K562 (cell line): ENCODE results near the gene LYPLA2. TPM values are rescaled to one million over a fixed set of nuclear protein-coding genes. Genes with fewer than 3 reads are reported as not detected.

Experiments used
- ATAC-seq: fragments of 200-7000 bp; cut with Tn5 transposase; 3 replicates; pipeline ENCODE4 v1.9.1; 2020; ENCODE audit warnings: moderate library complexity
- BruUV-seq: library from RNA; stranded (reverse); fragments of 400-500 nt; replicated peaks from 2 replicates; lab custom pipeline; 2021; lab: Mats Ljungman, UMichigan
- CTCF ChIA-PET: fragments of 300-600 bp; formaldehyde crosslinking; extraction: SDS; loops from one replicate; lab custom pipeline; 2021; ENCODE audit warnings: low intra/inter-chr PET ratio; lab: Yijun Ruan, JAX
- POLR2A ChIA-PET: fragments of 300-600, 350-650 bp; sonication (Branson Sonifier 250); formaldehyde crosslinking; extraction: SDS; loops from one replicate; lab custom pipeline; 2021; ENCODE audit warnings: antibody characterized with exemption, inconsistent platforms; lab: Yijun Ruan, JAX
- DNase-seq, 4 experiments: peaks; one replicate each; pipeline versions ENCODE4 v3.0.0 to v3.0.0-alpha.2; 2011 to 2018; ENCODE audit warnings: low spot score in 3 of 4, mixed read lengths in 3 of 4; ENCODE audit errors: extremely low read depth in 1 of 4
- FAIRE-seq: peaks from 2 replicates; lab custom pipeline; 2011; peaks lifted over from hg19 to GRCh38; lab: Jason Lieb, UNC
- H2AFZ ChIP-seq: 2 replicates; pipeline ENCODE4 v1.6.0; 2011; ENCODE audit warnings: low read depth, low read length, control low read depth, inconsistent platforms
- H3K27ac ChIP-seq: fragments of 200-600 bp; 3 replicates; pipeline ENCODE4 v1.8.0; 2011; ENCODE audit warnings: low read depth, mild to moderate bottlenecking, control low read depth, inconsistent platforms, low read length, moderate library complexity, mixed read lengths; ENCODE audit errors: extremely low read depth
- H3K27me3 ChIP-seq, 2 experiments: fragments of 300-600 bp in 1 of 2; 2 replicates in 1 of 2; 3 replicates in 1 of 2; pipeline versions ENCODE4 v1.6.0 to v1.8.0; 2011; ENCODE audit warnings: inconsistent platforms in 2 of 2, low read length in 2 of 2, mild to moderate bottlenecking in 1 of 2, mixed read lengths in 1 of 2, moderate library complexity in 1 of 2; ENCODE audit not compliant: control insufficient read depth in 2 of 2, insufficient read depth in 2 of 2
- H3K36me3 ChIP-seq: fragments of 300-600 bp; 3 replicates; pipeline ENCODE4 v1.8.0; 2011; ENCODE audit warnings: mild to moderate bottlenecking, low read length, inconsistent platforms; ENCODE audit not compliant: control insufficient read depth, insufficient read depth
- H3K4me1 ChIP-seq, 2 experiments: fragments of 200-600 bp in 1 of 2; replicated peaks in 1 of 2; 2 replicates in 1 of 2; 3 replicates in 1 of 2; pipeline versions ENCODE4 v1.5.1 to v1.8.0; 2011; ENCODE audit warnings: inconsistent platforms in 2 of 2, low read length in 2 of 2, mild to moderate bottlenecking in 1 of 2, mixed read lengths in 1 of 2, moderate library complexity in 1 of 2; ENCODE audit not compliant: control insufficient read depth in 2 of 2, insufficient read depth in 2 of 2
- H3K4me2 ChIP-seq: 2 replicates; pipeline ENCODE4 v1.6.1; 2011; ENCODE audit warnings: low read length, control low read depth, inconsistent platforms, mixed read lengths; ENCODE audit not compliant: insufficient read depth
- H3K4me3 ChIP-seq: fragments of 200-600 bp; sonication (generic), shearing (Covaris generic); 2 replicates; pipeline ENCODE4 v1.5.1; 2016; ENCODE audit warnings: control low read depth, inconsistent platforms
- H3K79me2 ChIP-seq: fragments of 200-600 bp; 3 replicates; pipeline ENCODE4 v1.8.0; 2011; ENCODE audit warnings: low read length, inconsistent platforms; ENCODE audit not compliant: control insufficient read depth, insufficient read depth
- H3K9ac ChIP-seq, 2 experiments: 2 replicates each; pipeline versions ENCODE4 v1.6.0 to v1.6.1; 2011; ENCODE audit warnings: low read depth in 2 of 2, low read length in 2 of 2, control low read depth in 1 of 2, inconsistent platforms in 1 of 2, mild to moderate bottlenecking in 1 of 2, mixed read lengths in 1 of 2; ENCODE audit not compliant: insufficient read depth in 1 of 2
- H3K9me1 ChIP-seq: one replicate; pipeline ENCODE4 v1.6.0; 2011; ENCODE audit warnings: inconsistent platforms, mild to moderate bottlenecking, low read length, moderate library complexity; ENCODE audit not compliant: control insufficient read depth, insufficient read depth
- H3K9me3 ChIP-seq: replicated peaks from 2 replicates; pipeline ENCODE4 v1.5.1; 2011; ENCODE audit warnings: low read depth, low read length, inconsistent platforms; ENCODE audit not compliant: control insufficient read depth, insufficient read depth
- H4K20me1 ChIP-seq: replicated peaks from 2 replicates; pipeline ENCODE4 v1.6.1; 2011; ENCODE audit warnings: low read length, inconsistent platforms, mixed read lengths; ENCODE audit not compliant: control insufficient read depth, insufficient read depth
- CEBPB ChIP-seq: fragments of 450-650 bp; IDR thresholded peaks from 2 replicates; pipeline ENCODE4 v1.6.1; 2016; ENCODE audit warnings: missing genetic modification characterization, missing compliant biosample characterization
- CEBPG ChIP-seq, 3 experiments: fragments of 200-800 bp in 1 of 3; sonication (Bioruptor generic) in 1 of 3; sonication (generic) in 1 of 3; formaldehyde crosslinking in 1 of 3; IDR thresholded peaks in 2 of 3; conservative IDR thresholded peaks in 1 of 3; 2 replicates each; pipeline versions ENCODE4 v1.6.1 to v1.8.0; 2016 to 2022; ENCODE audit warnings: missing compliant biosample characterization in 2 of 3, missing genetic modification characterization in 2 of 3, mild to moderate bottlenecking in 1 of 3, missing genetic modification reagents in 1 of 3
- ELK1 ChIP-seq: sonication (generic); formaldehyde crosslinking; IDR thresholded peaks from 2 replicates; pipeline ENCODE4 v1.8.1; 2022; ENCODE audit warnings: missing genetic modification reagents
- ETV5 ChIP-seq: sonication (generic); formaldehyde crosslinking; IDR thresholded peaks from 2 replicates; pipeline ENCODE4 v1.4.0; 2020; ENCODE audit warnings: low read depth, mild to moderate bottlenecking, missing genetic modification reagents
- KDM1A ChIP-seq, 2 experiments: fragments of 450-650 bp; IDR thresholded peaks; 2 replicates each; pipeline ENCODE4 v1.6.1; 2016; ENCODE audit warnings: mild to moderate bottlenecking in 2 of 2
- POLR2A ChIP-seq: fragments of 450-650 bp; conservative IDR thresholded peaks from 2 replicates; pipeline ENCODE4 v1.6.1; 2016
- POLR2AphosphoS5 ChIP-seq: IDR thresholded peaks from 2 replicates; pipeline ENCODE4 v1.6.1; 2011; ENCODE audit warnings: mild to moderate bottlenecking, low read depth, low read length, moderate library complexity; ENCODE audit not compliant: control insufficient read depth, insufficient read depth
- POLR2B ChIP-seq: fragments of 450-650 bp; IDR thresholded peaks from 2 replicates; pipeline ENCODE4 v1.6.1; 2018; ENCODE audit warnings: low read depth; ENCODE audit not compliant: partially characterized antibody
- RBM34 ChIP-seq: fragments of 200-400 bp; formaldehyde crosslinking; IDR thresholded peaks from 2 replicates; pipeline ENCODE4 v1.6.1; 2018; ENCODE audit warnings: low read length, borderline replicate concordance; ENCODE audit not compliant: insufficient read depth
- SP2 ChIP-seq: IDR thresholded peaks from 2 replicates; pipeline ENCODE4 v1.6.1; 2011; ENCODE audit warnings: mild to moderate bottlenecking, low read depth, low read length, moderate library complexity; ENCODE audit not compliant: poor library complexity, severe bottlenecking; ENCODE audit errors: extremely low read depth
- SUPT5H ChIP-seq: fragments of 450-650 bp; IDR thresholded peaks from 2 replicates; pipeline ENCODE4 v1.6.1; 2016
- TRIM28 ChIP-seq: fragments of 450-650 bp; IDR thresholded peaks from 2 replicates; pipeline ENCODE4 v1.6.1; 2017
- ZNF232 ChIP-seq: sonication (generic); formaldehyde crosslinking; IDR thresholded peaks from 2 replicates; pipeline ENCODE4 v1.8.0; 2022; ENCODE audit warnings: mild to moderate bottlenecking, missing genetic modification reagents
- WGBS: fragments of 100-300 bp; shearing (Covaris generic); methylation state at CpG from one replicate; pipeline ENCODE4 v1.1.6; 2016; ENCODE audit warnings: low coverage, mixed read lengths; ENCODE audit not compliant: insufficient coverage; ENCODE audit errors: missing lambda C conversion rate; 5-methylcytosine and 5-hydroxymethylcytosine counted together
- in situ Hi-C: fragments of 300-500 bp; cut with MboI; formaldehyde crosslinking; loops from 4 replicates; pipeline ENCODE4 v1.15.0; 2018; ENCODE audit warnings: inconsistent platforms, mixed read lengths
- intact Hi-C: fragments of 100-400 bp; cut with micrococcal nuclease; formaldehyde crosslinking; loops from 2 replicates; pipeline ENCODE4 v1.14.2; 2022
- polyA plus RNA-seq, 8 experiments: library from polyadenylated mRNA; depleted of rRNA in 4 of 8; stranded (reverse) in 5 of 8; unstranded in 3 of 8; fragments of >200 nt; fragmentation: Nextera tagmentation in 2 of 8; fragmentation: Illumina TruSeq in 1 of 8; extraction: Ambion mirVana in 2 of 8; extraction: Trizol in 1 of 8; gene quantifications; 2 replicates each; pipeline versions ENCODE4 v1.2.1 to v1.2.3, GENCODE V29; 2011 to 2014; ENCODE audit warnings: inconsistent platforms in 1 of 8, missing spikeins in 1 of 8
- total RNA-seq, 7 experiments: library from RNA; depleted of rRNA in 6 of 7; stranded (reverse); fragments of >200 nt in 6 of 7; fragmentation: Illumina TruSeq in 2 of 7; extraction: Trizol in 2 of 7; gene quantifications; 2 replicates each; pipeline versions ENCODE4 v1.2.1 to v1.2.3, GENCODE V29; 2011 to 2021; ENCODE audit warnings: low replicate concordance in 1 of 7

Gene LYPLA2
- total and polyA plus RNA-seq, 9 of the 15 experiments (the other 6 are each of a cell fraction or from before 2014, with no cell fraction given) = 3.9 to 128 (median 60.1) TPM

GRCh38 chr1:23788695-23789094, 2.2 kb upstream of the LYPLA2 start:
- Histone ChIP-seq H3K4me1 (peaks cover 31% of the 10 kb centered on the region in 2 experiments), H3K4me3 (no peak overlapping the region), H3K9me1 (no peaks in the 10 kb centered on the region), H3K27me3 (no peaks in the 10 kb centered on the region), H3K79me2 (peaks cover 44% of the 10 kb centered on the region), H3K36me3 (peaks cover 60% of the 10 kb centered on the region), H4K20me1 (peaks cover 3% of the 10 kb centered on the region; the same call in 1 of the 2 replicates), H3K27ac (peak overlapping the region; percentile 90; the same call in 1 of the 3 replicates), H3K9ac (no peak overlapping the region), H2AFZ (no peak overlapping the region), H3K9me3 (no peaks in the 10 kb centered on the region), H3K4me2 (no peak overlapping the region)
- BruUV-seq = no TSS peak
- ChIA-PET POLR2A (interaction anchor here (0.9 to 10.2 kb wide), 6 partner anchors 9 to 43 kb away, joined by 3 to 197 read pairs (median 9); partner anchors contain the start of genes GALE and PITHD1), CTCF (no interaction called here)
- in situ Hi-C loops (no loop called here), intact Hi-C loops (no loop called here)
- DNase-seq (no peak), ATAC-seq (no peak), FAIRE-seq (no peak)
- 92% methylated on average over 3 of the region's 3 CpGs for WGBS
- TF ChIP-seq SUPT5H = peak; percentile 53
- TF ChIP-seq RBM34 = no peak
- 0 out of 2 replicates have a peak, but pooled peaks have one; percentile 18 for TF ChIP-seq TRIM28
- no peak for TF ChIP-seq ELK1
- peak; percentile 84 for TF ChIP-seq CEBPB (tag)
- TF ChIP-seq CEBPG (CRISPR knock-in tag; IDR thresholded peaks at IDR 0.05) = no peak
- TF ChIP-seq CEBPG (tag; conservative IDR thresholded peaks at IDR 0.05 in 1 of 2, IDR thresholded peaks at IDR 0.05 in 1 of 2) = 0 out of 4 replicates have a peak, but pooled peaks of 1 of the 2 experiments have one; percentile 37
- TF ChIP-seq POLR2B = peak; percentile 34
- TF ChIP-seq ZNF232 (CRISPR knock-in tag) = no peak
- no peak for TF ChIP-seq SP2
- no peak for TF ChIP-seq POLR2AphosphoS5
- TF ChIP-seq POLR2A = peak; percentile 66
- no peak for TF ChIP-seq ETV5
- TF ChIP-seq KDM1A (IDR thresholded peaks at IDR 0.05) = 0 out of 4 replicates have a peak, but pooled peaks of 1 of the 2 experiments have one; percentile 8
- TF ChIP-seq, all 486 proteins: peak for 7
